Ovary (tissue), 9 donors: ENCODE data around the gene TTLL11. TPM values are rescaled to one million over a fixed set of nuclear protein-coding genes. Genes with fewer than 3 reads are reported as not detected.
"Not testable (repeated sequence)": the region's sequence is repeated elsewhere in the genome, so short reads cannot be mapped to it uniquely, and the experiment has no call there.

Source experiments
- DNase-seq, 5 donors: peaks; one replicate each; pipeline ENCODE4 v3.0.0-alpha.2; 2019 to 2020
- H3K27ac ChIP-seq, 2 donors: fragments of 200-600 bp; one replicate each; pipeline versions ENCODE4 v1.5.1 to v1.8.0; 2019 to 2022
- H3K27me3 ChIP-seq: fragments of 200-600 bp; one replicate; pipeline ENCODE4 v1.8.0; 2022
- H3K36me3 ChIP-seq: fragments of 200-600 bp; sonication (generic); one replicate; pipeline ENCODE4 v1.5.1; 2019
- H3K4me1 ChIP-seq: one replicate; pipeline ENCODE4 v1.8.1; 2013; ENCODE audit warnings: mild to moderate bottlenecking, moderate library complexity; ENCODE audit not compliant: insufficient read depth
- H3K4me3 ChIP-seq: fragments of 200-600 bp; sonication (generic); one replicate; pipeline ENCODE4 v1.5.1; 2017
- H3K9me3 ChIP-seq, 2 donors: fragments of 200-600 bp in 1 of 2; sonication (generic) in 1 of 2; one replicate each; pipeline versions ENCODE4 v1.5.1 to v1.8.1; 2013 to 2019; ENCODE audit warnings: mild to moderate bottlenecking in 1 of 2, moderate library complexity in 1 of 2
- EP300 ChIP-seq: sonication (generic); formaldehyde crosslinking; IDR thresholded peaks from one replicate; pipeline ENCODE4 v1.6.1; 2017; ENCODE audit warnings: antibody characterized with exemption
- POLR2A ChIP-seq: fragments of 450-650 bp; IDR thresholded peaks from one replicate; pipeline ENCODE4 v1.6.1; 2017; ENCODE audit warnings: antibody characterized with exemption, mild to moderate bottlenecking, moderate library complexity
- WGBS, 3 donors: extraction: QIAGEN DNeasy Blood & Tissue Kit in 1 of 3; methylation state at CpG; one replicate each; pipeline versions ENCODE4 v1.1.5 to v1.1.7; 2013 to 2017; 5-methylcytosine and 5-hydroxymethylcytosine counted together
- intact Hi-C, 4 donors: fragments of 100-400 bp; cut with DNase I; formaldehyde crosslinking; loops; one replicate each; pipeline versions ENCODE4 v1.11.0 to v1.15.1; 2022 to 2023
- polyA plus RNA-seq, 2 donors: library from polyadenylated mRNA; stranded (reverse); fragments of 200-250 nt in 1 of 2; fragments of 350-450 nt in 1 of 2; fragmentation: Illumina TruSeq in 1 of 2; extraction: RNeasy Lipid Tissue Mini Kit (QIAGEN cat#74804) in 1 of 2; gene quantifications; one replicate each; pipeline ENCODE4 v1.2.3, GENCODE V29; 2013 to 2014
- total RNA-seq, 7 donors: library from RNA; depleted of rRNA in 2 of 7; stranded (reverse); fragments of >200 nt in 2 of 7; fragmentation: NEBNext Ultra II Directional in 3 of 7; extraction: Animal tissue kit (Norgen Biotek cat#: 25700) in 3 of 7; gene quantifications; one replicate each; pipeline versions ENCODE4 v1.1.0 to v1.2.4, GENCODE V29; 2016 to 2023
- TF ChIP-seq, protein P1 (sequence below), 3 donors: fragments of 450-650 bp in 2 of 3; fragments of 200-600 bp in 1 of 3; IDR thresholded peaks; one replicate each; pipeline versions ENCODE4 v1.5.1 to v1.8.0; 2016 to 2022; ENCODE audit warnings: antibody characterized with exemption in 3 of 3, mild to moderate bottlenecking in 1 of 3
- donor health status: DM: no; HTN: no; CAD: no; lungs with moderate emphysema.
- donor health status: DM: no; HTN: no; CAD: no.
- donor health status: Bipolar disorder and iron deficiency.
- donor health status: DM: yes; HTN: yes; CAD: no.
- donor health status: DM: no; HTN: no; CAD: no.
- donor health status: DM: yes; HTN: yes; CAD: no.

The TTLL11 gene
- total and polyA plus RNA-seq, 9 donors, result 6.1 to 13.5 (median 9.2) TPM

DNA sequence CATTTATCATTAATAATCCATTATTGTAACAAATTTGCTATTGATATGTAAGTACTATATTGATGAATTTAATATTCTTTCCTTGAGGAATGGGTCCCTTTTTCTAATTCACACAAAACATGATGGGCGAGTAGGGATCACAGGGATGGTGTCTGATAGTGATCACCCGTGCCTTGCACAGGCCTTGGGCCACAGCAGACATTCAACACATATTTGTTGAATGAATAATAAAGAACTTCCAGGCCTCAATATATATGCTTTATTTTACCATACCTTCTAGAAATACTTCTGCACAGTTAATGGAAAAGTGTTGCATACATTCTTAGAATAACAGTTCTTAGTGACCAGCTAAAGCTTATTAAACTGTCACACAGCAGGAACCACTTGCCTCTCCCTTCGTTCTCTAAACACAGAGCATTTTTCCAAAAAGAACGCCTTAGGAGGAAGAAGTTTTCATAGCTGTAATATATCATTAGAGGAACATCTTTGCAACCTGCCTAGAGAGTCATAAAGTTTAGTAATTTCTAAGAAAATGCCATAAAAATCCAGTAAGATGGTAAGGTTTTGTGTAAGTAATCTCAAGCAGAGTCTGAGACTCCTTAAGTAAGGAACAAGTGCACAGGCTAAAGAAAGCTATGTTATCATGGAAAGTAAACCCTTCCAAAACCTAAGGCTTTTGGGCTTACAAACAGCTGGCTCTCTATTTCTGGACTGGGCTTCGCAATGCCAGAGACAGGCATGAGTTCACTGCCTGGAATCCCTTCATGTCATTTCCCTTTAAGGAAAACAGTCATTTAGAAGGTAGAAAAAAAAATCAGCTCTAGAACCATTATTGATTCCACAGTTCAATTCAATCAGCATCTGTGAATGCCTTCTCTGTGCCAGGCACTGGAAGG, 17.7 kb downstream of the TTLL11 start:
- DNase-seq, result no peak
- 70 to 93% (median 87%) methylated on average over 5 of the region's 5 CpGs for WGBS, 3 donors
- no peaks in the 10 kb centered on the region for H3K4me1 ChIP-seq
- no peaks in the 10 kb centered on the region for H3K9me3 ChIP-seq
- TF ChIP-seq, protein P1, sequence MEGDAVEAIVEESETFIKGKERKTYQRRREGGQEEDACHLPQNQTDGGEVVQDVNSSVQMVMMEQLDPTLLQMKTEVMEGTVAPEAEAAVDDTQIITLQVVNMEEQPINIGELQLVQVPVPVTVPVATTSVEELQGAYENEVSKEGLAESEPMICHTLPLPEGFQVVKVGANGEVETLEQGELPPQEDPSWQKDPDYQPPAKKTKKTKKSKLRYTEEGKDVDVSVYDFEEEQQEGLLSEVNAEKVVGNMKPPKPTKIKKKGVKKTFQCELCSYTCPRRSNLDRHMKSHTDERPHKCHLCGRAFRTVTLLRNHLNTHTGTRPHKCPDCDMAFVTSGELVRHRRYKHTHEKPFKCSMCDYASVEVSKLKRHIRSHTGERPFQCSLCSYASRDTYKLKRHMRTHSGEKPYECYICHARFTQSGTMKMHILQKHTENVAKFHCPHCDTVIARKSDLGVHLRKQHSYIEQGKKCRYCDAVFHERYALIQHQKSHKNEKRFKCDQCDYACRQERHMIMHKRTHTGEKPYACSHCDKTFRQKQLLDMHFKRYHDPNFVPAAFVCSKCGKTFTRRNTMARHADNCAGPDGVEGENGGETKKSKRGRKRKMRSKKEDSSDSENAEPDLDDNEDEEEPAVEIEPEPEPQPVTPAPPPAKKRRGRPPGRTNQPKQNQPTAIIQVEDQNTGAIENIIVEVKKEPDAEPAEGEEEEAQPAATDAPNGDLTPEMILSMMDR (IDR thresholded peaks at IDR 0.05), result no peak
- TF ChIP-seq EP300 (no peak), POLR2A (no peak)
- intact Hi-C loops, result no loop called here
- H3K27ac ChIP-seq, result no peak overlapping the region
- H3K36me3 ChIP-seq, result no peaks in the 10 kb centered on the region
- no peaks in the 10 kb centered on the region for H3K27me3 ChIP-seq
- no peak overlapping the region for H3K4me3 ChIP-seq

DNA sequence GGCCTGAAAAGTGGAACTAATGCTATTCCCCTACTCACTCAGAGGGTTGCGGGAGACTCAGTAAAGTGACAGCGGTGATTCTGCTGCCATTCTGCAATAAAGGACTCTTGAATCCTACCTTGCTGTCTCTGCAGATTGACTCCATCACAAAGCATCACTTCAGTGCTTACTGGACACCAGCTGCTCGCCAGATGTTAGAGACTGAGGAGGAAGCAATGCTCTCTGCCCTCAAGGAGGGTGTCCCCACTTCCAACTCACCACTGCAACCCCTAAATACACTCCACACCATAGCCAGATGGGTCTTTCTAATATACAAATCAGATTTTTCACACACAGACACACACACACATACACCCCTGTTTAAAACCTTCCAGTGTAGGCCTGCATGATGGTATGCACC, 21.4 kb downstream of the TTLL11 start:
- intact Hi-C loops, result no loop called here
- Histone ChIP-seq H3K4me3 (no peak overlapping the region), H3K36me3 (no peaks in the 10 kb centered on the region), H3K27ac (no peak overlapping the region), H3K9me3 (no peaks in the 10 kb centered on the region), H3K4me1 (no peaks in the 10 kb centered on the region), H3K27me3 (no peaks in the 10 kb centered on the region)
- TF ChIP-seq EP300, result no peak
- no peak for TF ChIP-seq POLR2A
- TF ChIP-seq, protein P1 (IDR thresholded peaks at IDR 0.05), result no peak
- WGBS, 3 donors, result 92 to 98% (median 93%) methylated on average over 3 of the region's 3 CpGs
- DNase-seq, result no peak

DNA sequence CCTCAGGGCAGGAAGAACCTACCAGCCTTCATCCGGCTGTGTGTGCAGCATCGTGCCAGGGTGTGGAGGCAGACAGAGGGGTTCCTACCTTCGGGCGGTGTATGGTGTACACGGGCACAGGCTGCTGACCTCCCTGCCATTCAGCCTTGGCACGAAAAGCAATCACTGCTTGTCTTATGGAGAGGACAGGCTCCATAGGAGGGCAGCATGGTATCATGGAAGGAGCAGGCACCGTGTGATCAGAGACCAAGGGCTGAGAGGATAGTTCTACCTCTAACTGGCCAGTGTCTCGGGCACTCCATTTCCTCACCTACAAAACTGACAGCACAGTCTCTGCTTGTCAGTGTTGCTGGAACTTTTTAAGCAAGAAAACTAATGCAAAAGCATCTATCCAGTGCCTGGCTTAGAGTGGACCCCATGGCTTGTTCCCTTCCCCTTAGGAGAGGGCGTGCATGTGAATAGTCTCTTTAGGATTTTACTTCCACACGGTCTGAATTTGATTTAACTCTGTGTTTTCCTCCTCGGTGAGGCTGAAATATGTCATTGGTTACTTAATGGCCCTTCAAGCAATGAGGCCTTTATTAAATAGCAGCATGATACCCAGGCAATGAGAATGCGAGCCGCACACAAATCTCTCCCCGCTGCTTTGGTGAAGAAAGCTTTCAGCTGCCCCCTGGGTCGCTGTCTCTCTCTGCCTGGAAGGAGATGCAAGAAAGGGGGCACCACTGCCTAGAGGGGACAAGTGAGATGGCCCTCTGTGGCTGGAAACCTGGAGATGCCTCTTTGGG, 22.2 kb downstream of the TTLL11 start:
- intact Hi-C loops, result no loop called here
- H3K27ac ChIP-seq, result no peak overlapping the region
- H3K27me3 ChIP-seq, result no peaks in the 10 kb centered on the region
- no peak overlapping the region for H3K4me3 ChIP-seq
- H3K4me1 ChIP-seq, result no peaks in the 10 kb centered on the region
- H3K9me3 ChIP-seq, result no peaks in the 10 kb centered on the region
- H3K36me3 ChIP-seq, result no peaks in the 10 kb centered on the region
- DNase-seq, result no peak
- 87 to 88% (median 88%) methylated on average over 15 of the region's 15 CpGs for WGBS, 3 donors
- TF ChIP-seq, protein P1 (IDR thresholded peaks at IDR 0.05), result no peak
- TF ChIP-seq POLR2A (no peak), EP300 (no peak)

DNA sequence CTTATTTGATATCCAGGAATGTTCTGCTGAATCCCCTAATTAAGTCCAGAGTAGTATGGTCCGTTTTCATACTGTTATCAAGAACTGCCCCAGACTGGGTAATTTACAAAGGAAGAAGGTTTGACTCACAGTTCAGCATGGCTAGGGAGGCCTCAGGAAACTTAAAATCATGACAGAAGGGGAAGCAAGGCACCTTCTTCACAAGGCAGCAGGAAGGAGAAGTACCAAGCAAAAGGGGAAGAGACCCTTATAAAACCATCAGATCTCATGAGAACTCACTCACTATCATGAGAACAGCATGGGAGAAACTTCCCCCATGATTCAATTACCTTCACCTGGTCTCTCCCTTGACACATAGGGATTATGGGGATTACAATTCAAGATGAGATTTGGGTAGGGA, 26.4 kb downstream of the TTLL11 start:
- H3K4me3 ChIP-seq, DNase-seq, H3K27ac ChIP-seq, H3K36me3 ChIP-seq, H3K4me1 ChIP-seq, H3K9me3 ChIP-seq, intact Hi-C loops, H3K27me3 ChIP-seq: not testable (repeated sequence)
- 71 to 81% (median 77%) methylated on average over 1 of the region's 1 CpG for WGBS, 3 donors
